TTC549 (cell line): ENCODE measurements around the gene ANTXR2.

ENCODE experiments used
- FAIRE-seq: peaks from 2 replicates; lab custom pipeline; 2012; peaks lifted over from hg19 to GRCh38; lab: Jason Lieb, UNC

The ANTXR2 gene

GRCh38 chr4:80069108-80069836, 3.8 kb downstream of the ANTXR2 start:
- no peak for FAIRE-seq

- FAIRE-seq = no peak
These were observed 7.4 kb downstream of the ANTXR2 start for GRCh38 chr4:80065601-80066000.

DNA sequence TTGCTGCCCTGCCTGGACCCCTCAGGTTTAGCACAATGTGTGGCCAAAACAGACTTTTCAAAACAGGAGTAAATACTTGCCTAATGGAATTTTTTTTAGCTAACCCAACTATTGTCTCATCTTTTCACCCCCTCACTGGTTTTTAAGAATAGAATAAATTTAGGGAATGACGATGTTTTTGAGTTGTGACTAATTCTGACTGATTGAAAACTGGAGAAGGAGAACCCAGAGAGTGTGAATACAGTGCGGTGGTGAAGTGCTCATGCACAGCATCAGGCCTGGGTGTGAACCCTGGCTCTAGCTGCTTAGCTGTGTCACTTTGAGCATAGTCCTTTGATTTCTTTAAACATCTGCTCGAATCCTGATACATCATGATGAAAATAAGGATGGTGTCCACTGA, 10.5 kb downstream of the ANTXR2 start:
- FAIRE-seq = no peak

GRCh38 chr4:80060804-80061203, 12.2 kb downstream of the ANTXR2 start:
- no peak for FAIRE-seq

DNA sequence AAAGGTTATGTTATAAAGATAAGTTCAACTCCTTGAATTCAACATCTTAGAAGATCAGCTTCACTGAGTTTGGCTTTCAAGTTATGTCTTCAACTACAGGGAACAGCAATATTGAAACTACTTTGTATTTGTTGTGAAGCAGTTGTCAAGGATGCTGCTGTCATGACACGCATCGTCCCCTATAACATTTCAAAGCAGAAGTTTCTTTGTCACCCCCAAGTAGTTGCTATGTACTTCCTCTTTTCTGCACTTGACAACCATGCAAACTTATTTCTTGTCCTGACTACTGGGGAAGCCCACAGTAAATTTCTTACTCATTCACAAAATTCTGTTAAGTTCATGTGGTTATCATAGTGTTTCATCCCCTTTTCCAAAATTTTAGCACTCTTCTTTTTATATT, 14.3 kb downstream of the ANTXR2 start:
- no peak for FAIRE-seq

GRCh38 chr4:80054375-80054774, 18.7 kb downstream of the ANTXR2 start:
- no peak for FAIRE-seq

DNA sequence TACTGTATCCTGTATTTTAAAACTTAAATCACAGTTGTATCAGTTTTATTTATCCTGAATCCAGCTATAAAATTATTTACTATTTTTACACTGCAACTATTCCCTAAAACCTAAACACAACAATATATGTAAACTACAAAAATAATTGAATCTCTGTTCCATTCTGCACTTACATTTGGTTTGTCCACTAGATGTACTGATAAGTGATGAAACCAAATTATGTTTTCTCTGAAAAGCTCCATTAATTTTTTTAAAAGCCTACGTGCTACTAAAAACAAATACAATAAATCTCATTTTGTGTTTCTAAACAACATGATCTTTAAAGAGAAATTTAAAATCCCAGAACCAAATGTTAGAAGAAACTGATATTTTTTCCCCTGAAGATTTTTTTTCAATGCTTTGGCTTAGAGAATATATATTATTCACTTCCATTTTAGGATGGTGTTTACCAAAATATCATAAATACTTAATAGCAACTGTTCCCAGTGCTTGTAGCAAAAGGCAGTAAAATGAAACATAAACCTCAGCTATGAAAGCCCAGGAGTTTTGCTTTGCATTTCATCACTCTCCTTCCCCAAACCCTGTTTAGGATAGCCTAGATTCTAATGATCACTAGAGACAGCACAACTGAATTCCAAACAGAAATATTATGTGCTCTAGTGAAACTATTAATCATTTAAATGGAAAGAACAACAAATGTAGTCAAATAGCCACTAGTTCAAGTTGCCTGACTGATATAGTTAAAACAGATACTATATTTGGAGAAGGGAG, 19.7 kb downstream of the ANTXR2 start:
- no peak for FAIRE-seq

DNA sequence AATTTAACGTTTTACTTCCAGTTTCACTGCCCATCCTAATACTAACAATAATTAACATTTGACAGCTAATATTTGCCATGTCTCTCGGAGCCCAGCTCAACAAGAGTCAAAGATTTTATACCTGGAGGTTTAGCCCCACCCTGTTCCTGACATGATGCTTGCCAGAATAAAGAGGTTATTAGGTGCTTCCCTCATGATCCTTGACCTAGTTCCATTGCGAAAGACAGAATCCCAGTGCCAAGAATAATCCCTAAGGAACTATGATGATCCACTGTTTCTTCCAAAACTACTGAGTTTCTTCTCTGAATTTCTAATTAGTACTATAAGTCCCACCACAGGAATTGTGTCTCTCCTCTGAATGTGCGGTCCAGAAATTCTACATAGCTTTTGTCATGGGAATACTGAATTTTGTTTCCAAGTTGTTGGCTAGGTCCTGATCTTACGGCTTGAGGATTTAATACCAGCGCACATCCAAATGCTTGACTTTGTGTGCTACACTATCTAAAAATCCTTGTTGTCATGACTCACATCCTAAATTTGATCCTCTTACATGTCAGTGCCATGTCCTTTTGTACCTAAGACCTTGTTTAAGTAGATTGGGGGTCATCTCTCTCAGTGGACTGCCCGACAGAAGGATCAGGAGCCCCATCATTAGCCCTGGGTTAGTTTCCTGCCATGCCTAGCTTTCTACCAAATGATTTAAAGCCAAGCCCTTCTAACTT, 23.1 kb downstream of the ANTXR2 start:
- FAIRE-seq = no peak

DNA sequence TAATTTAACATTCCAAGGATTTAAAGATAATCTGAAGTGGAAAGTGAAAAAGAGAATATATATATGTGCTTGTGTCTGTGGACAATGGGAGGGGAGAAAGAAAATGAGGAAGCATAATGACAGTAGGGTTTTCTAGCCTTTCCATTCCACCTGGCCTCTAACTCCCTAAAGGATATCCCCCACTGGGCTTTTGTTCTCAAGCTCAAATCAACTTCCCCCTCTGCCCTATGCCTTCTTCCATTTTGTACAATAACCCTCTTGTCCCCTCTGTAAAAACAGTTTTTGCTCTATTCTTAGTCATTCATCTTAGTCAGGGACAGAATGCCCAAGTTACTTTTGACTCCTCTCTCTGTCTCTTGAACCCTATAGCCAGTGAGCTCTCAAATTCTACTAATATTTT, 23.6 kb downstream of the ANTXR2 start:
- no peak for FAIRE-seq

GRCh38 chr4:80045786-80046185, 27.2 kb downstream of the ANTXR2 start:
- FAIRE-seq = no peak

GRCh38 chr4:80043541-80043940, 29.5 kb downstream of the ANTXR2 start:
- FAIRE-seq = no peak

- FAIRE-seq = no peak
These were observed 30.2 kb downstream of the ANTXR2 start for GRCh38 chr4:80042821-80043220.

DNA sequence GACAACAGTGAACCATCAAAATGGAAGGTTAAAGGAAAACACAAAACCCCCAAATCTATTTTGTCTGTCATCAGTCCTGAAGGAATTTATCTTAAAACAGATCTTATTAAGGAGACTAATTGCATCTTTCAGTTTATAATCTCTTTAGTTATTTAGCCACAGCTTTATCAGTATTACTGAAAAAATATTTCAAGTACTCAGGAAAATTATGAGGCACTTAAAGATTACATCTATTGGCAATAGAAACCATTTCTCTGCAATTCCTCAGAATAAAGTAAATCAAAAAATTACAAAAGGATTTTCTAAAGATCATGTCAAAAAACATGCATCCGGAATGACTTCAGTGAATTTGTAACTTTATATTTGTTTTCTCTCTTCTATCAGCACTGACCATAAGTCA, 35.2 kb downstream of the ANTXR2 start:
- no peak for FAIRE-seq

- FAIRE-seq = no peak
These were observed 35.9 kb downstream of the ANTXR2 start for GRCh38 chr4:80036949-80037685.

DNA sequence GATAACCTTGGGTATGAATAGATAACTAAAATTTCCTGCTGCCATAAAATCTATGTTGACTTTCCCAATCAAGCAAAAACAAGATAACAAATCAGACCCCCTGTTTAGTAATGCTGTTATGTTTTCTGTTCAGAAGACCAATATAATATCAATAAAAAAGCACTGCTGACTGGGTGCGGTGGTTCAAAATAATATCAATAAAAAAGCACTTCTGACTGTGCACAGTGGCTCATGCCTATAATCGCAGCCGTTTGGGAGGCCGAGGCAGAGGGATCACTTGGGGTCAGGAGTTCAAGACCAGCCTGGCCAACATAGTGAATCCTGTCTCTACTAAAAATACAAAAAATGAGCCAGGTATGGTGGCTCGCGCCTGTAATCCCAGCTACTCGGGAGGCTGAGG, 36.7 kb downstream of the ANTXR2 start:
- no peak for FAIRE-seq

DNA sequence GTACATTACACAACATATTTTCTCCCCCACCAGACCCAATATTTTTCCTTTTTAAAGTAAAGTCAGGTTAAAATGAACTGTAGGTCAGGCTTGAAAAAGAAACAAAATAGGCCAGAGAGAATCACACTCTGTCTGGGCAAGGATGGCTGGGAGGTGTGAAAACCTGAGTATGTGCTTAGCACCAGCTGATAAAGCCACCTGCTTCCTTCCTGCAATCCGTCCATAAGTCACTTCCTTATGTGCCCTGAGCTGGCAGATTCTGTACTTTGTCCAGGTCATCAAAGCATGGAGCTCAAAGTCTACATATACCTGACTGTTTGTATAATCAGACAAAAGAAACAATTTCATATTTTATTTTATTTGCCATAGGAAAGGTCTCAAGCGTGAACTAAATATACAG, 37.7 kb downstream of the ANTXR2 start:
- FAIRE-seq = no peak

- no peak for FAIRE-seq
These were observed 39.4 kb downstream of the ANTXR2 start for GRCh38 chr4:80033581-80033980.

DNA sequence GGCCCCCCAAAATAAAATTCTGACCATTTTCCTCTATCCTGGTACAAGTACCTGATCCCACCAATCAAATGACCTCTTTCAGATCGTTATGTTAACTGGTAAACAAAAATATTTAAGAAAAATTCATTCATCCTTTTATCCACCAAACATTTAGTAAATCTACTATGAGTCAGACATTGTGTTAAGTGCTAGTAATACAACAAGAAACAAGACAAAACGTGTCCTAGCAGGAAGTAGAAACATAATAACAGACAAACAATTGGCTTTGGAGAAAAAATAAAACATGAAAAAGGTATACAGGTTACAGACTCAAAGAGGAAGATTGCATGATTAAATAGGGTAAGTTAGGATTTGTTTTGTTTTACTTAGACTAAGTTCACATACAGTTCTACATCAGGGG, 43.7 kb downstream of the ANTXR2 start:
- FAIRE-seq = no peak

DNA sequence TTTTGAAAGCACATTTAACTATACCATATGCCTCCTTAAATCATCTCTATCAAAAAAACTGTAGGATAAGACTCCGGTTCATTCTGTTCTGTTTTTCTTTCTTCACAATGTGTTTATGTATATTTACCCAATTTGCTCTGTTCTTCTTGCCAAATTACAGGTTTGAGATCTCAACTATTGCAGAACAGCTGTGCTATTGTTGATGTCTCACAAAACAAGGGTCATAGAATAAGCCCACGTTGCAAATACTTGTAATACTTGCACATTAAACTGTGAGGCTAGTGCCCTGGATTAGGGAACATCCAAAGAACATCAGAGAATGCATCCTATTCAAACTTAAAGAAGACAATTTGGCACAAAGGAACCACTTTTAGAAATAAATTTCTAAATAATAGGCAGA, 45.4 kb downstream of the ANTXR2 start:
- no peak for FAIRE-seq

GRCh38 chr4:80026100-80026499, 46.9 kb downstream of the ANTXR2 start:
- no peak for FAIRE-seq

DNA sequence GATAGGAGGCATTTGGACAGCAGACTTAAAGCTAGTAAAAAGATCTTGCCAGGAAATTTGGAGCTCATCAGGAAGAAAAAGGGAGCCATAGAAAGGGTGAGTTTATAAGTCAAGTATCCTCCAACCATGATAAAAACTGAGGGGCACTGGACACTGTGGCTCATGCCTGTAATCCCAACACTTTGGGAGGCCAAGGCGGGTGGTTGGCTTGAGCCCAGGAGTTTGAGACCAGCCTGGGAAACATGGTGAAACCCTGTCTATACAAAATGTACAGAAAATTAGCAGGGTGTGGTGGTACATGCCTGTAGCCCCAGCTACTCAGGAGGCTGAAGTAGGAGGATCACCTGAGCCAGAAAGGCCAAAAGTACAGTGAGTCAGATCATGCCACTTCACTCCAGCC, 48.7 kb downstream of the ANTXR2 start:
- FAIRE-seq = no peak

DNA sequence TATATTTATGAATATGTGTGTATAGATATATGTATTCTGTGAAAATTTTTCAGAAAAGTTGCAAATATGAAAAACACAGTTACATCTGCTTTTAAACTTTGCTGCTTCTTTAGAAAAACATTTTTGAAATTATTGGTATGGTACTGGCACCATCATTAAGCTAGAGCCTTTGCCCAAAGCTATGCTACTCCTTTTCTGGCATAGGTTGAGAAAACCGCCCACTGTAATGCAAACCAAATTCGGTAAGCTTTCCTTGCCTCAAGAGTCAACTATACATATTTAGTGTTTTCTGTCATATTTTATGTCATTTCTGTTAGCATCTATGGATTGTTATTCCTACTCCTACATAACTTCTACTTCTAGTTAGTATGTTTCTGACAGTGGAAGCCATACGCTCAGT, 50.7 kb downstream of the ANTXR2 start:
- FAIRE-seq = no peak
